A549 (cell line): Measurements from ENCODE around the gene TEAD3. TPM values are rescaled to one million over a fixed set of nuclear protein-coding genes. Genes with fewer than 3 reads are reported as not detected.

Source experiments
- polyA plus RNA-seq, 4 experiments: library from polyadenylated mRNA; depleted of rRNA in 3 of 4; stranded (reverse); fragments of >200 nt; fragmentation: RNase III in 1 of 4; extraction: RNeasy Plus Mini Kit Qiagen cat#74134 plus additional on column Dnase treatment in 1 of 4; gene quantifications; 2 replicates in 3 of 4; 3 replicates in 1 of 4; pipeline ENCODE4 v1.2.3, GENCODE V29; 2011 to 2017
- small RNA-seq, 6 experiments: library from RNA; depleted of rRNA; stranded (forward); fragments of <200 nt; gene quantifications; one replicate each; pipeline ENCODE3, GENCODE V24; 2012

The TEAD3 gene
- polyA plus RNA-seq, 2 of the 4 experiments (the other 2 are of a cell fraction) = 2.1 to 4.2 TPM

Small RNAs within 50 kb of the gene (small RNA-seq; reads per million reads assigned to genes)
- 0 to 1.8 (median 0) reads per million in 6 experiments for gene MIR7111

Other genes with a start within 250 kb of the TEAD3 start
- 7.9 and 12.0 TPM in 2 replicates for gene ZNF76, start 237.3 kb downstream of the TEAD3 start, polyA plus RNA-seq (2011; rRNA removed)
- 10.5 to 10.9 TPM (median 10.6 TPM) in 3 replicates for gene ZNF76, start 237.3 kb downstream of the TEAD3 start, polyA plus RNA-seq (2017; fragmentation: RNase III; extraction: RNeasy Plus Mini Kit Qiagen cat#74134 plus additional on column Dnase treatment)
- 0.05 and 0.13 TPM in 2 replicates for gene DEF6, start 199.3 kb downstream of the TEAD3 start, polyA plus RNA-seq (2011; rRNA removed)
- 0.05 to 0.08 TPM (median 0.07 TPM) in 3 replicates for gene DEF6, start 199.3 kb downstream of the TEAD3 start, polyA plus RNA-seq (2017; fragmentation: RNase III; extraction: RNeasy Plus Mini Kit Qiagen cat#74134 plus additional on column Dnase treatment)
- 3.8 and 4.1 TPM in 2 replicates for gene PPARD, start 154.5 kb downstream of the TEAD3 start, polyA plus RNA-seq (2011; rRNA removed)
- 5.1 to 5.9 TPM (median 5.4 TPM) in 3 replicates for gene PPARD, start 154.5 kb downstream of the TEAD3 start, polyA plus RNA-seq (2017; fragmentation: RNase III; extraction: RNeasy Plus Mini Kit Qiagen cat#74134 plus additional on column Dnase treatment)
- 3.5 and 3.7 TPM in 2 replicates for gene FANCE, start 44.7 kb downstream of the TEAD3 start, polyA plus RNA-seq (2011; rRNA removed)
- gene FANCE, start 44.7 kb downstream of the TEAD3 start, polyA plus RNA-seq (2017; fragmentation: RNase III; extraction: RNeasy Plus Mini Kit Qiagen cat#74134 plus additional on column Dnase treatment) = 3.1 to 3.7 TPM (median 3.3 TPM) in 3 replicates
- gene RPL10A, start 28.7 kb downstream of the TEAD3 start, polyA plus RNA-seq (2011; rRNA removed) = 1,645 and 1,707 TPM in 2 replicates
- 1,150 to 1,165 TPM (median 1,153 TPM) in 3 replicates for gene RPL10A, start 28.7 kb downstream of the TEAD3 start, polyA plus RNA-seq (2017; fragmentation: RNase III; extraction: RNeasy Plus Mini Kit Qiagen cat#74134 plus additional on column Dnase treatment)
- not detected in 2 replicates for gene TULP1, start 15.8 kb upstream of the TEAD3 start, polyA plus RNA-seq (2011; rRNA removed)
- gene TULP1, start 15.8 kb upstream of the TEAD3 start, polyA plus RNA-seq (2017; fragmentation: RNase III; extraction: RNeasy Plus Mini Kit Qiagen cat#74134 plus additional on column Dnase treatment) = not detected in 3 replicates
- 10.9 and 11.7 TPM in 2 replicates for gene FKBP5, start 191.8 kb upstream of the TEAD3 start, polyA plus RNA-seq (2011; rRNA removed)
- gene FKBP5, start 191.8 kb upstream of the TEAD3 start, polyA plus RNA-seq (2017; fragmentation: RNase III; extraction: RNeasy Plus Mini Kit Qiagen cat#74134 plus additional on column Dnase treatment) = 7.7 to 9.5 TPM (median 8.4 TPM) in 3 replicates
- gene ARMC12, start 240.0 kb upstream of the TEAD3 start, polyA plus RNA-seq (2011; rRNA removed) = 0.88 and 0.94 TPM in 2 replicates
- 0.26 to 0.44 TPM (median 0.28 TPM) in 3 replicates for gene ARMC12, start 240.0 kb upstream of the TEAD3 start, polyA plus RNA-seq (2017; fragmentation: RNase III; extraction: RNeasy Plus Mini Kit Qiagen cat#74134 plus additional on column Dnase treatment)